ENCODE data around the gene PHF2.

Gene PHF2

DNA sequence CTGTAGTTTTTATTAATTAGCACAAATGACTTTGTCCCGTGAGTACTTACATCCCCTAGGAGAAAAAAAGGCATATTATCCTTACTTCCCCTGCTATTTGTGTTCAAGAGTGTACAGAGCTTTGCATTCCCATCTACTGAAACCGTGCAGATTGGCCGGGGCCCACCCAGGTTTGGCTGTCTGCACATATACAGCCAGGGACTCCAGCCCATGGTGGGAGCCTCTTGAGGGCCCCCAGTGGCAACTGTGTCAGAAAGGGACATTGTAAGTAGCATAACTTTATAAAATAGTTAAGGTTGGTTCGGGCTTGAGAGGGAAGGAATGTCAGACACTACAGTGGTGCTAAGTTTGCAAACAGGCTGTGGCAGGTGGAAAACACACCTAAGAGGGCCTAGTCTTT, 24.7 kb downstream of the PHF2 start:
- no peak for DNase-seq (ENCODE audit: low read depth)

GRCh38 chr9:93601666-93602065, 25.3 kb downstream of the PHF2 start:
- no peak for DNase-seq (ENCODE audit: low read depth)

DNA sequence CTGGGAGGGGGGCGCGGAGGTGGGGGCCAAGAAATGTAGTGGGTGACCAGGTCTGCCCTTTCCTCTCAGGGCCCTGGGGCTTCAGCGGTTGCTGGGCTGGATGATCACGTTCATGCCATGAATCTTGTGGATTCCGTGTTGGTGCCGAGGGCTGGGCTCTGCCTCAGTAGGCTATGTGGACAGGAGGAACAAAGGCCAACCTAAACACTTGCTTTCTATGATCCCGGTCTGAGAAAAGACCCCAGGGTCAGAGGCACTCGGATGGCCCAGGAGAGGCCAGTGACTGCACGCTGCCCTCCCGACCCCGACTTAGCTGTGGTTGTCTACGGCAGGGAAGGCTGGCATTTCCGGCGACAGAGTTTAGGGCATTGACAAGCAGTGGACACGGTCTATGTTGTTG, 26.6 kb downstream of the PHF2 start:
- DNase-seq (ENCODE audit: low read depth) = no peak

GRCh38 chr9:93603906-93604326, 27.5 kb downstream of the PHF2 start:
- no peak for DNase-seq (ENCODE audit: low read depth)

- DNase-seq (ENCODE audit: low read depth) = no peak
Measured at GRCh38 chr9:93606187-93606586, 29.8 kb downstream of the PHF2 start.

- no peak for DNase-seq (ENCODE audit: low read depth)
Measured at GRCh38 chr9:93610206-93610605, 33.8 kb downstream of the PHF2 start.

- DNase-seq (ENCODE audit: low read depth) = no peak
Measured at GRCh38 chr9:93612052-93612795, 35.8 kb downstream of the PHF2 start.

DNA sequence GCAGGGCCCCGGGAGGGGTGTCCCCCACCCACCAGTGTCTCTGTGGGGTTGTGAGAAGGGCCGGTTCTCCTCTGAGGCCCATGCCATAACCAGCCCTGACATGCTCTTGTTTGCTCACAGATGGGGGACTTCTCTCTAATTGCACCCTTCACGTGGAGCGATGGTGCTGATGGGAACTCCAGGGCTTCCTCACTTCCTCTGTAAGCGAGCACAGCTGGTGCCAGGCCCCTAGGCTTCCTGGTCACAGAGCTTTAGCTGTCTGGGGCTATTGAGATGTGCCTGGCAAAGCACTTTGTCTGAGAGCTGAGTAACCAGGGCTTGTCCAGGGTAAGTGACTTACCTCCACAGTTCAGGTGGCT, 36.4 kb downstream of the PHF2 start:
- DNase-seq (ENCODE audit: low read depth) = no peak

DNA sequence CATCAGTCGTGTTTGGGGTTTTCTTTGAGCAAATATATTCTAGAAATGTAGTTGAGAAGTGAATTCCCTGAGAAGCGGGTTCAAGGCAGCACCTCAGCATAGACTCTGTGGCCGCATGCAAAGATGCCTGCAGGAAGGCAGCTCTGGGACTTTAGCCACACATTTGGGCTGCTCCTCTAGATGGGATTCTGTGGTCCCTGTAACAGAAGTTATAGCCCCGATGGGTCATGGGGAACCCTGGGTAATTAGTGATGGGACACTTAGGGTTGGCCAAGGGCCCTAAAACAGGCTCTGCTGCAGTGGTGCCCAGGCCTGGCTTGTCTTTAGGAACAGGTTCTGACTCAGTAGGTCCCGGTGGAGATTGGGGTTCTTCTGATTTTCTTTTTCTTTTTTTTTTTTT, 36.8 kb downstream of the PHF2 start:
- DNase-seq (ENCODE audit: low read depth) = no peak

- DNase-seq (ENCODE audit: low read depth) = no peak
Measured at GRCh38 chr9:93613791-93614190, 37.4 kb downstream of the PHF2 start.

GRCh38 chr9:93614830-93615468, 38.6 kb downstream of the PHF2 start:
- no peak for DNase-seq (ENCODE audit: low read depth)

DNA sequence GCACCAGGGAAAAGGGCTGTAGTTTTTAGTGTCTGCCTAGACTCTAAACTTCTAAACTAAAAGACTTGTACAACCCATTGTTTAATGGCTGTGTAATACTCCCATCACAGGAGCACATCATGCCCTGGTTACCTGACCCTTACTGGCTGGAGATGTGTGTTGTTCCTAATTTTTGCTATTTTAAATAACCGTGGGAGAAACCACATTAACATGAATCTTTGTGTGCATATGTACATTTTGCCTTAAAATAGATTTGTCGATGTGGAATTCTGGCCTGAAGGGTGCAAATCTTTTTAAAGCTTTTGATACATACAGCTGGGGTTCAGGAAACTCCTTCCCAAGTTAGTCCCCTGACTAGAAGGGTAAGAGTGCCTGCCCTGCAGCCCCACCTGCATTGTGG, 39.7 kb downstream of the PHF2 start:
- no peak for DNase-seq (ENCODE audit: low read depth)

DNA sequence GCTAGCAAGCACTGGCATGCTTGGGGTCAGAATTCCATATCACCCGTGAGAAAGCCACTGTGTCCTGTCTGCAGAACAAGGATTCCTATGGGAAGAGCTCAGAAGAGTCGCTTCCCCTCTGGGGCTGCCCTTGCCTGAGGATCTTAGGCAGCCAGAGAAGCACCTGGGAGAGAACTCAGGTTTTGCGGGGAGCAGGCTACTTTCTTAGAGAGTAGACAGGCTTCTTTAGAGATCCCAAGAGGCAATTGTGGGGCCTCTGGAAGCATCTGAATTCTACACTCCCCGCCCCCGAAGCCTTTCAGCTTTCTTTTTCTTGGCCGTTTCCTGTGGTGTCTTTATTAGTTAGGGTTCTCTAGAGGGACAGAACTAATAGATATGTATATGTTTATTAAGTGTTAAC, 40.9 kb downstream of the PHF2 start:
- DNase-seq (ENCODE audit: low read depth) = no peak

DNA sequence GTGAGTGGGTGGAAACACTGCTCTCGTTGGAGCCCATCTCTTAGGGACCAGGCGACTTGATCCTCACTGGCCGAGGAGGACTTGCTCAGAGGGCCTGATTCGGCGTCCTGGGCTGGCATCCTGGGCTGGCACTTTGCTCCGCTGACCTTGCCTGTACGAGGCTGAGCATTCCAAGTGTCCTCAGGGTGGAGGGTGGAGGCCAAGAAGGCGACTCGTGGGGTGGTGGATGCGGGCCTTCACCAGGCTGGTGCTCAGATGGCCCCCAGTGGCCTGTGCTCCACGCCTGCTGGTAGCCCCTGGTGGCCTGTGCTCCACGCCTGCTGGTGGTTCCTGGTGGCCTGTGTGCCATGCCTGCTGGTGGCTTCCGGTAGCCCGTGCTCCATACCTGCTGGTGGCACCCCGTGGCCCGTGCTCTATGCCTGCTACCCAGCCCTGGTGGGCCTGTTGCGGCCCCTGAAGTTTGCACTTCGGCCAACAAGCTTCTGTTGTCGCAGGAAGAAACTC, 42.9 kb downstream of the PHF2 start:
- no peak for DNase-seq (ENCODE audit: low read depth)

DNA sequence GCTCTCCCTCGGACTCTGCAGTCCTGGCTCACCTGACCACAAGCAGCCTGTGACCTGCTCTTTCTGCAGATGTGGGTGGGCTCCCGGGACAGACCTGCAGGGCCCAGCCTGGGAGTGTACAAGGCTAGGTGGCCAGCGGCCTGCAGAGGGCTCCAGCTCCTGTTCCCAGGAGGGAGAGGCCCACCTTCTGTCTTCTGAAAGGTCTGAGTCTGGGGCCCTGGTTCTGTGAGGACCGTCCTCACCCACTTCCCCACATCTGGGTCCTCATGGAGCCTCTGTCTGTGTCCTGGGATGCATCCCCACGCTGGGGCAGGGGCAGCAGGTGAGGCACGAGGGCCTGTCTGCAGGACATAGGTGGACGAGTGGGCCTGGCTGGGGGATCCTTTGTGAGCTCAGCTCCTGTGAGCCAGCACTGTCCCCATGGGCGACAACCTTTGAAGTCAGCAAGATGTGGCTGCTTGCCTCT, 43.7 kb downstream of the PHF2 start:
- no peak for DNase-seq (ENCODE audit: low read depth)

DNA sequence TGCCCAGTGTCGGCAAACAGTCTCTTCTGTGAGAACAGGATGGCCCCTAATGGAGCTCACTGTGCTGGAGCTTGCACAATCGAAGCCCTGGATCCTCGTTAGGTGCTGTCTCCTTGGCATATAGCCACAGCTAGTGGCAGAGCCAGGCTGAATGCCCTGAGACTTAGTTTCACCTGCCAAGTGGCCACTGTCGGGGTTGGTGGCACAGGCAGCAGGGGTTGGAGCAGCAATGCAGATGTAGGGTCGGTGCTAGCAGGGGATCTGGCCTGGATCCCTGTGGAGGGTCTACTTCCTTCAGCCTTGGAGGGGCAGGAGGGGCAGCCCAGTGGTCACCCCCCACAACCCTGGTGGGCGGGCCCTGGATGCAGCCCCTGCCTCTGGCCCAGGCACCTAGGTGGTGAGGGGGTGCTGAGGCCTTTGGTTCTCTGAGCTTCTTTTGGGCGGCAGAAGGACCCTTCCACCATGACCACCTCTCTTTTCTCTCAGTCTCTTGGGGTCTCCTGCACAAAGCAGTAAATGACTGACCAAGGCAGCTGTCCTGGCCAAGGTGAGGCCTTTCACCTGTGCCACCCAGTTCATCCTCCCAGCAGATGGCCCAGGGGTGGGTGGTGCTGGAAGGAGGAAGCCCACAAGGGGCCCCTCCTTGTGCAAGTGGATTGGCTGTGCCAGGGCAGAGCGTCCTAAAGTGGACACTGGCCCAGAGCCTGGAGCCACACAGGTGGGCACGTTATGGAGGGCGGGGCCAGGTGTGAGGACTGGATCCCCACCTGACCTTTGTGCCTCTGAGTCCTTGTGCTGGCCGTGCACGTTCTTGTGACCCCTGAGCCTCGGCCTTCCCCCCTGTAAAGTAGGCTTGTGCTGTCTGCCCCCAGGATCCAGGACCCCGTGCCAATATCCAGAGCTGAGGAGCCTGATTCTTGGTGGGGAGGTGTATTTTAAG, 44.8 kb downstream of the PHF2 start:
- no peak for DNase-seq (ENCODE audit: low read depth)

DNA sequence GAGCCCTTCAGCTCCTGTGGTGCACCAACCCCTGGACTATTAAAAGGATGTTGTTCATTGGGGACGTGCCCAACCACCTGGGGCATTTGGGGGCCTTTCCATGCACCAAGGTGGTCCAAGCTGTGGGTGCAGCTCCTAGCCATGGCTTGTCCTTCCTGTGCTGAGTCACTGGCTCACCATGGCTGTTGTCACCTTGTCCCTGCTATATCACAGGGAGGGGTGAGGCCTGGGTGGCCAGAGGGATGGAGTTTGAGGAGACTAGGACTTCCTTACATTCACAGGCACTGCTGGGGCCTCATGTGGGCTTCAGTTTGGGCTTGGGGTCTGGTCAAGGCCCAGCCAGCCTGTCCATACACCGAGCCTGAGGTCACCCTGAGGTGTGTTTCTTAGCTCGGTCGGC, 45.5 kb downstream of the PHF2 start:
- no peak for DNase-seq (ENCODE audit: low read depth)

DNA sequence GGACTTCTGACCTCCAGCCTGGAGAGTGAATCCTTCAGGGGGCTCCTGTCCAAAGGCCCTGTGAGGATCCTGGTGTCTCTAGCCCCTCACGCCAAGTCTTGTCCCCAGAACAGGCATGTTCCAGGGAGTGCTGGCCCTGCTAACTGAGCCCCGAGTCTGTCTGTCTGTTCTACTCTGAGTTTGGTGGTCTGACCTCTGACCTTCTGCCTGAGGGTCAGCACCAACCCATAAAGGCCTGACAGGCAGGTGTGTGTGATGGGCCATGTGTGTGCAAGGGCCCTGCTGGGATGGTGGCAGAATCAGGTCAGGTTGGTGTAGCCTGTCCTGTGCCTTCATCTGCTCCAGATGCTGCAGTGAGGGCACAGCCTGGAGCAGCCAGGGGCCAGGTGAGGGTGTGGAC, 46.3 kb downstream of the PHF2 start:
- no peak for DNase-seq (ENCODE audit: low read depth)

- DNase-seq (ENCODE audit: low read depth) = no peak
Measured at GRCh38 chr9:93623753-93624152, 47.4 kb downstream of the PHF2 start.

- no peak for DNase-seq (ENCODE audit: low read depth)
Measured at GRCh38 chr9:93624431-93624834, 48.0 kb downstream of the PHF2 start.

- DNase-seq (ENCODE audit: low read depth) = no peak
Measured at GRCh38 chr9:93624977-93625376, 48.6 kb downstream of the PHF2 start.

GRCh38 chr9:93629920-93630319, 53.5 kb downstream of the PHF2 start:
- no peak for DNase-seq (ENCODE audit: low read depth)
